Stimulated activated CD4-positive, alpha-beta T cell treated with anti-CD3 and anti-CD28 coated beads, TNF-alpha, amount 100 ng/mL, for 4 hours (primary cell): ENCODE data around the gene TMEM167A.
A peak's percentile ranks its signal among the peaks of the same experiment; 100 is the strongest.

ENCODE experiments used
- DNase-seq, 3 experiments: peaks; one replicate each; pipeline ENCODE4 v3.0.0-alpha.2; 2020; ENCODE audit warnings: low read depth in 3 of 3

The TMEM167A gene, protein sequence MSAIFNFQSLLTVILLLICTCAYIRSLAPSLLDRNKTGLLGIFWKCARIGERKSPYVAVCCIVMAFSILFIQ

DNA sequence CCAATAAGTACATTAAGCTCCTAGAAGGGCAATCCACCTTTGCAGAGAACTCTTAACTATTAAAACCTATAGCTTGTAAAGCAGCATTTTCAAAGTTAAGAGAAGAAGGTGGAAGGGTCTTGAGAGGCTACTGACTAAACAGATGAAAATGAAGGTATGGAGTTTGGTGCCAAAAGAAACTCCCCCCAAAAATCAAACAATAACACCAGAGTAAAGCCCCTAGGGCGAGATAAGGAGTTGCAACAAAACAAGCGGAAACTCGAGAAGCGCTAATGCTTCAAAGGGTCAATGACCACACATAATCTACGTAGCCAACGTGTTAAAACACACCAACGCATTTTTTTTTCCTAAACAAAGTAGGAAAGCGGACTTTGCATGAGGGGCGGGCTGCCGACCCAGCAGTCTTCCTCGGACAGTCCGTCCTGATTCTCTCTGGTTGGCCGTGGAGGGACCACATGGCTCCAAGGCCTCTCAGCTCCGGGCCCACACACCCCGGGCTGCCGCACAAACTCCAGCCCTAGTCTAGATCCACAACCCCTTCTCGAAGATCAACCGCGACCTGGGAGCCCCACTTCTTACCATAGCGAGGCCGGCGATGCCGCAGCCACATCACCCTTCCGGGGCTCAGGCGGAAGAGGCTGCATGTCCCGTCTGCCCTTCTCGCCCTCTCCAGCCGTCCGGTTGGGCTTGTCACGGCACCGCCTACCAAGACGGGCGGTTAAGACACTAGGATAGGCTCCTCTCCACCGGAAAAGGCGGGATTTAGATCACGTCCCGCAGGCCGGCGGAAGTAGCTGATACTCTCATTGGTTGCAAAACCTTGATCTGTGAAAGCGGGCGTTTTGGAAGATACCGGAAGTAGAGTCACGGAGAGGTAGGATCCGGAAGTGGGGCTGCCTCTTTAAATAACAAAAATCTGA is at the start of gene TMEM167A, which contains the start of gene XRCC4:
Gene TMEM167A, minus strand, starts transcription at position 653 of the 920 bp plus-strand sequence. Its CDS starts 71 bp downstream, at position 582.
Gene XRCC4, plus strand, starts transcription at position 806 of the 920 bp plus-strand sequence. CDS start 27,373 bp downstream, outside the sequence.
- peak; percentile 70 to 88 (median 82) for DNase-seq

DNA sequence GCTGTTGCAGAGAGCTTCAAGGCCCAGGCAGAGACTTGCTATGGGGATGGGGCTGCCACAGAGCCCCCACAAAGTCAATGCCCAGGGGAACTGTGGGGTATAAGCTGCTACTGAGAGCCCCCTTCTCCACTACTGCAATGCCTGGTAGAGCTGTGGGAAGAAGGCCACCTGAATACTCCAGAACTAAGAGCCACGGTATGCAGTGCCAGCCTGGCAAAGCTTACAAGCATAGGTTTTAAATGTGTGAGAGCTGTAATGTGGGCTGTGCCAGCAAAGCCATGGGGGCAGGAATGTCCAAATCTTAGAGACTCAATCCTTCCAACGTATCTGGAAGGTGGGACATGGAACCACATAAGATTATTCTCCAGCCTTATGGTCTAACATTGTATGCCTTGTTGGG is 49.3 kb upstream of the TMEM167A start:
- DNase-seq, result no peak

DNA sequence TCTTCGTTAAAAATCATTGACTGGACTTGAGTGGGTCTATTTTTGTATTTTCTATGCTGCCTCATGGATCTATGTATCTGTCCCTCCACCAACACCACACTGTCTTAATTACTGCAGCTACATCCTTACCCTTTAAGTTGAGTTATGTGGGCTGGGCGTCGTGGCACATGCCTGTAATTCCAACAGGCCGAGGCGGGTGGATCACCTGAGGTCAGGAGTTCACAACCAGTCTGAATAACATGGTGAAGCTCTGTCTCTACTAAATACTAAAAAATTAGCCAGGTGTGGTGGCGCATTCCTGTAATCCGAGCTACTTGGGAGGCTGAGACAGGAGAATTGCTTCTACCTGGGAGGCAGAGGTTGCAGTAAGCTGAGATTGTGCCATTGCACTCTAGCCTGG is 48.4 kb upstream of the TMEM167A start:
- no peak for DNase-seq

DNA sequence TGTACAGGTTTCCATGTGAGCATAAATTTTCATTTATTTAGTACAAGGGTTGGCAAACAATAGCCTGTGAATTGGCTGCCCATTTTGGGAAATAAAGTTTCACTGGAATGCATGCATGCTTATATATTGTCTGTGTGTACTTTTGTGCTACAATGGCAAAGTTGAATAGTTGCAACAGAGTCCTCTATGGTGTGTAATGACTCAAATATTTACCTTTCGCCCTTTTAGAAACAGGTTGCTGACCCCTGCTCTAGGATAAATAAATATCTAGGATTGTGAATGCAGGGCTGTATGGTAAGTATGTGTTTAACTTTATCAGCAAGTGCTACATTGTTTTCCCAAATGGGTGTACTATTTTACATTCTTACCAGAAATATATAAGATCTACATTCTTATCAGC is 47.4 kb upstream of the TMEM167A start:
- no peak for DNase-seq

DNA sequence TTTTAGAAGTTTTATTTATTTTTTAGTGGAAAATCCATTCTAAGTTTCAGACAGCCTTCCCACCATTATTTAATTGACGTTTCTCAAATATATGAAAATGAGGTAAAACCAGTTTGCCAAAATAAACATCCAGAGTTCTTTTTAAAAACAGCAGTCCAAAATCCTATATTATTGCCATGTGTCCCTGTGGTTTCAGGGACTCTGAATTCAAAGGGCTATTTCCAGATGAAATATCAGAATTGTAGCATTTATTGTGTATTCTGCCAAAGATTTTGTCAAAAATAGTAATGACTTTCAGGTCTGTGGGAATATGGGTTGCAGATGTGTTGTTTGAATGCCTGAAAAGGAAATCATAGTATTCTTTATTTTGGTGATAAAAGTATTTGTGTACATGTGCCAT is 41.8 kb upstream of the TMEM167A start:
- no peak for DNase-seq

DNA sequence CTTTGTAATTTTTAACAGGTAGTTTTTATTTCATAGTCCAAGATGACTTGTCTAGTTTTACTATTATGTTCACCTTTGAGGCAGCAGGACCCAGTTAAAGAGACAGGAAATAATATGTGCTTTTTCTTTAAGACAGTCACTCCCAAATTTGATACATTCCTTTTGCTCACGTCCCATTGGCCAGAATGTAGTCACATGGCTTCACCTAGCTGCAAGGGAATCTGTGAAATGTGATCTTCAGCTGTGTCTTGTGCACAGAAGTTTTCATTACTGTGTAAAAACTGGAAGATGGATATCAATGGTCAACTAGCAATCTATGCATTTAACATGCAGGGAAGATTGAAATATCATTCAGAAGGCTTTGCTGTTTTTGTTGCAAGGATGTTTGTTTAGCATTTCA is 41.3 kb upstream of the TMEM167A start:
- no peak for DNase-seq

DNA sequence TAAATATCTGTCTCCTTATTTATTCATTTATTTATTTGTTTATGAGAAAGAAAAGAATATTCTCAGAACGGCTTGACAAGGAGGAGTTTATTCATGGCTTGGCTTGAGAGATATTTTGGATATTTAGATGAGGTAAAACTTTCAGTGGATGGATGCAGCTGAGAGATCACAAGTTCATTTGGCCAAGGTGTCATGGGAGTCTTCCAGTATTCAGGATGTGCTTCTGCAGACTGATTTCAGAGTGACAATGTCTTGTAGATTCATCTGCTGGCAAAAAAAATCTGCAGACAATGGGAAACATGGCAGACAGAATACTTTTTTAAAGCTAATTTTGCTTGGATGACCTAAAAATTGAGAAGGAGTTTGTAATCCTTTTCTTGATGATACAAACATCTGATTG is 38.6 kb upstream of the TMEM167A start:
- DNase-seq, result no peak

DNA sequence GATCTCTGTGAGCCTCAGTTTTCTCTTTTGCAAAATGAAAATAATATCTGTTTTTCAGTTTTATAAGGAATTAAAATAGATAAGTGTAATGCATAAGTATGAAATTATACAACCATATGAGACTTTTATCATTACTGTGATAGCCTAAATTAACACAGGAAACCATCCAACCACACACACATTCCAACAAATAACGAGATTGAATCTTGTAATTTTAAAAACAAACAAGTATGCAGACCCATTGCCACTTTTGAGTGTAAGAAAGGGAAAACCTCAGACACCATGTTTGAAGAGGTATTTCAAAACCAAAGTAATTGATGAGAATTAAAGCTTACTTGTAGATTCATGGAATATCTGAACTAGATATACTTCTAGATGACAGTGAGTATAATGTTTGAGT is 32.2 kb upstream of the TMEM167A start:
- DNase-seq, result no peak

DNA sequence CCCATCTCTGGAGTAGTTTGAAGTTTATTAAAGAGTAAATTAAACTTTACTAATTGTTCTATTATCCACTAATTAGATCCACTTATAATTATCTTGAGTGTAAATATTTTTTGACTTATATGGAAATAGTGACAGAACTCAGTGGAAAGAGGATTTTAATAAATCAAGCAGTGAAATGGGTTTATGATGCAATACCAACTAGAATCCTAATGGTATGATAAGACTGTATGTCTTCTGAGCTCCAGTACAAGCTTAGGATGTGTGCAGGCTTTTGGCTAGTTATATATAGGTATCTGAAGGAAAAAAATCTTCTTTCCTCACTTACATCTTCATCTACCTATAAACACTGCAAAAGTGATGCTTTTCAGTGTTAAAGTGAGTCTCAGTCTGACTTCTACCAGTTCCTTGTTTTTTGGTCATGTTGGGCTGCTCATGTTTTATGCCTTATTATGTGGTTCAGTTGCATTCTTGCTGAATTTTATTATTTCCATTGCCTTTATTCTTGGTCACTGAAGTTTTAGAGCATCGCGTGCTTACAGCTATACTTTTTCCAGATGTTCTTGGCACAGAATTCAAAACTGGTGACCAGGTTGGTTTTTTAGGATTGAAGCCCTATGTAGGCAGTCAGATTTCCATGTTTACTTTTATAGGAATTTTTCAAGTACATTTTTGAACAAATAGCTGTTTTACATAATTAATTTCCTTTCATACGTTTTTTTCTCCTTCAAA is 30.7 kb upstream of the TMEM167A start:
- no peak for DNase-seq

DNA sequence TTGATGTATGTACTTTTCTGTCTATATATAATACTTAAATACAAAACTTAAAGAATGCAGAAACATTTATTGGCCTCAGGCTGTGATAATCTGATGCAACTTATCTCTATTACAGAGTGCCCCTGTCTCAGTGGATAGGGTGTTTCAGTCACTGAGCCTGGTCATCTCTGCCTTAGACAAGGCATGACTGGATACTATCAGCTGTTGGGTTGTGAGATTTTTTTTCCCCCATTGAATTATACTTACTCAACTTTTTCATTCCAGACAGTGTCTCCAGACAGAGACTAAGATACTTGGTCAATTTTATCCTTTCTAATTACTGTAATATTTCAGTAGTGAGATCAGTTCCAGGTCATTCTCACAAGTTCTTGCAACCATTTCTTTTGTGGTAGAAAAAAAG is 26.8 kb upstream of the TMEM167A start:
- no peak for DNase-seq

DNA sequence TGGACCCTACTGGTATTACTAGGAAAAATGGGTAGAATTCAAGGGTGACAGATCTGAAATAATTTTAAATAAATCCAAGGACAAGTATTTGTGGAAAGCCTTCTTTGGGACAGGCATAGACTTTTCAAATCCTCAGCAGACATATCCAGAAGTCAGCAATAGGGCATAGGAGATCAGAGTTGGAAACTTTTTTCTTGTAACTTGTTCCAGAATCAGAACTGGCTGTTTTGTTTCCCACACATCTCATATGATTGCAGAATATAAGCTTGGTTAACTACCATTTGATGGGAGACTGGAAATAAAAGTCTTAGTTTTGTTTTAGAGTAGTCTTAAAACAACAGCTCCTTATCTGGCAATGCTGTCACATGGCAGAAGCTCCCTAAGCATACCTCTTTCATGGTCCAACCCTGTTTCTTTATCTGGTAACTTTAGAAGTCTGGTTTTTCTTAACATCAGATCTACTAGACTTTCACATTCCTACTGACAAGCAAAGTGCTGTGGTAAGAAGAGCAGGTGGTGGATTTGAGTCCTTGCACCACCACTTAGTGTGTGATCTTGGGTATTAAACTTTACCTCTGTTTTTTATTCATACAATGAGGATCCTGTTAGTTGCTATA is 25.3 kb upstream of the TMEM167A start:
- DNase-seq, result no peak

DNA sequence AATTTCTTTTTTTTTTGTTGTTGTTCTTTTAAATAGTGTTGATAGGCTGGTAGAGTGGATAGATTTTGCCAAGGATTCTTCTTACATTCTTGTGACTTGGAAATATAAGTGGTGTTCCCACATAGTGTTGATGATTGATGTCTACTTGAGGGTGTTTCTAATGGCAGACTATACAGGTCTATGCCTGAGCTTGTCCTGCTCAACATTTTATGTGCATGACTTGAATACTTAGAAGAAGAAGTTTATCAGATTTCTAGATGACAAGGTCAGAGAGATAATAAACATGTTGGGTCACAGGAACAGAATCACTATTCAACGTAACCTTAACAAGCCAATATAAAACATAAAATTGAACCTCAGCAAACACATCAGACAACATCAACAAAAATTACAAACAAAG is 24.3 kb upstream of the TMEM167A start:
- DNase-seq, result no peak

DNA sequence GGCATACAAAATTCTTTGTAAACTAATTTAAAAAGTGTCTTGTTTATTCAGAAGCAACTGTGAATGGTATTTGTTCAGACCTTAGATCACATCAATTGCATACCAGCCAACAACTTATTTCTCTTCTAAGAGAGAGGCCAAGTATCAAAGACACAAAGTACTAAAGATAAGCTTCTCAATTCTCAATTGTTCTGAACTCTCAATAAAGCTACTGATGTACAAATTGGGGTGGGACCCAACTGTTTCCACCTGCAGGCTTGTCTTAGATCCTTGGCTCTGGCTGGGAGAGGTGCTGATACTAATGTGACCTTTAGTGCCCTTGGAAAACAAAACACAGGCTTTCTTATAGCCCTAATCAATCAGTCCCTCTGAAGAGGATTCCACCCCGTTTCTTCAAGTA is 22.3 kb upstream of the TMEM167A start:
- DNase-seq, result no peak

DNA sequence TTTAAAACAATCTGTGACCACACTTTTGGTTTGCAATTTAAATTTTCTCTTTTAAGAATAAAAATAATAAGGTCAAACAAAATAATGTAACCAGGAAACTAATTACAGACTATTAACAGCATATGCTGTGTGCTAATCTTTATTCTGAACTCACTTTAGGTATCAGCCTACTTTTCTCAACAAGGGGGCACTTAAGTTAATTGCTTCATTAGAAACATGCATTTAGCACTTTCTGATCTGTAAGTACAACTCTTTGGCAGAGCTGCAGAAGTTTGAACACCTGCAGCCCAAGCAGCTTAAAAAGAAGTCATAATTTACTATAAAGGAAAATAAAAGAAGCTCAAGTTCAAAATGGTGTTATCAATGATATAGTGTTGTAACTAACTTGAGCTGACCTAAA is 21.8 kb upstream of the TMEM167A start:
- no peak for DNase-seq

DNA sequence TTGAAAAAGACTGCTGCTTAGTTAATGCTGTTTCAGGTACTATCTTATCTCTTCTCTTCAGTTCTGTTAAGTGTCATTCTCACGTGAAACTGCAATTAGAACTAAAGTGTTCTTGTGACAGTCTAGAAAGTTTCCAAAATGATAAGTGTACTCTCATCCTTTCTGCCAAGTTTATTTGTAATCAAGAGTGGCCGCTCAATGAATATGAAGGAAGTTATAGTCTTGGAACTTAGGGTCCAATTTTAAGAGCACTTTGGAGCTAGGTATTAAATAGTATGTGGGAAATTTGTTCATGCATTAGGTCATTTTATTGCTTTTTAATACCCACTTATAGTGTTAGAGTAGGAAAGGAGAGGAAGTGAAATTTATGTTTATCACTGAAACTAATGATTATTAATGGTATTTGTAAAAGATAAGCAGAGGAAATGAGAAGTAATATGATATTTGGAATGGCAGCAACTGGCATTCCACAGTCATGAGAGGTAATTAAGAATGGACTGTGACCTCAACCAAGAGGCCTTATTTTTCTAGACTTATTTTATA is 20.6 kb upstream of the TMEM167A start:
- no peak for DNase-seq

DNA sequence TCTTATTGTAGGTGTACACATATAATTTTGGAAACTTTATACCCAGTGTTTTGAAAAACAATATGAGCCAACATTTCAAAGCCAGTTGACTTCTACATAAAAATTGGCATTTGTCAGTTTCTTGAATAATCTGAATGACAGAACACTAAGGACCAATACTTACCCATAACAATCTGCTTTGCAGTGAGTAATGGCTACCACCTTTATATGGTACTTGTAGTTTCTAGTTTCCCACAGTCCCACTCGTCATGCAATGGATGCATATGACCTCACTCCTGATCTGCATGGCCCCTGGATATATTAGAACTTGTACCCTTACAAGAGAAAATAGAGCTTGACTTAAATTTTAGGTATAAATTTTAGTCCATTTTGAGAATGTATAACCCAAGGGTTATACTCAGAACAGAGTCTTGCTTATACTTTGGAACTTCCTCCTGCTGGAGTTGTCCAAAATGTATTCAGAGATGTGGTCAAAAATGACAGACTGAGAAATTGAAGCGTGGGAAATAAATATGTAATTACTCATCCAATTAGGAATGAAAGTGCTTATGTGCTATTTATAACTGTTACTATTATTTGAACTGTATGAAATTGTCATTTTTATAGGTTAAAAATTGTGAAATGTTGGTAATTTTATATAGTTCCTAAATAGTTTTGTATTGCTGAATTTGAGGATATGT is 19.6 kb upstream of the TMEM167A start:
- no peak for DNase-seq

DNA sequence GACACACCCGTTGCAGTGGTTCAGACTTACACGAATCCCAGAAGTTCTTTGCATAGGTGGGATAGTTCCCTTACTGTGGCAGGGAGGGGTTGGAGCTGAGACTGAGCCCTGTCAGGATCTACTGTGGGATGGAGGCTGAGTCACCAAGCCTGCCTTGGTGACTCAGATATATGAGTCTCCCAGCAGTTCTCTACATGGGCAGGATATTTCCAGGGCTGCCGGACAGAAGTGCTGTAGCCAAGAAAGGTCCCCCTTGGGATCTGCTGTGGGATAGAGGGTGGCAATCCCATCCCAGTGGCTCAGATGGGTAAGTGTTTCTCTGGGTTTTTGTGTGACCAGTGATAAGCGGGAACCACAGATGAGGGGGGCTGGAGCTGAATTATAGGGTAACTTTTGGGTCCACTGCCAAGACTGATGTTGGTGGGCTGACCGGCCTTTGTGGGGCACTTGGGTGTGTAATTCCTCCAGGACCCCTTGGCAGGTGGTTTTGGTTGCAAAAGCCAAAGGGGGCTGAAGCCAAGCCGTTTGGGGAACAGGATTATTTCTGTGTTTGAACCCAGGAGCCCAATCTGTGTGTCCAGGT is 18.9 kb upstream of the TMEM167A start:
- no peak for DNase-seq

DNA sequence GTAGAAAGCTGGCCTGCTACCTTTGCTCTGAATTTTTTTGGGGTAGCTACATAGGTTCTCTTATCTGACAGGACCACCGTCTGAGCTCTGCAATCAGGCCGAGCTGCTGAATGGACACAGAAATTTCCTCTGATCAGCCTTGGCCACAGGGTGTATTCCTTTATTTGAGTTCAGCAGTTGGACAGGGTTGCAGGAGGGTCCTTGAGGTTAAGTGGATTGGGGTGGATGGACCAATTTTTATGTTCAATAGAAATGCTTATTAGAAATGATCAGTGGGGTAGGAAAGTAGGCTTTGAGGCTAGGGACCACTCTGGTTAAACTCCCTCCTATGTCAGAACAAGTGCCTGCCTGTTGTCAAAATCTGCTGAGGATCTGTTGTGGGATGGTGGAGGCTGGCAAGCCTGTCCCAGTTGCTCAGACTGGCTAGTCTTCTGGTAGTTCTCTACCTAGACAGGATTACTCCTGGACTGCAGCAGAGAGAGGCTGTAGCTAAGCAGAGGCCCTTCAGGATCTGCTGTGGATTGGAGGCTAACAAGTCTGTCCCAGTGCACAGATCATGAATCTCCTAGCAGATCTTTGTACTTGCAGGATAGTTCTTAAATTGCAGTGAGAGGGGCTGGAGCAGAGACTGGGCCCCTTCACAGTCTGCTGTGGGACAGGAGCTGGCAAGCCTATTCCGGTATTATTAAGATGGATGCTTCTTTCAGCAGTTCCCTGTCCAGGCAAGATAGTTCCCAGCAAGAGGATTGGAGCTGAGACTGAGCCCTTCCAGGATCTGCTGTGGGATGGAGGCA is 18.2 kb upstream of the TMEM167A start:
- DNase-seq, result no peak

DNA sequence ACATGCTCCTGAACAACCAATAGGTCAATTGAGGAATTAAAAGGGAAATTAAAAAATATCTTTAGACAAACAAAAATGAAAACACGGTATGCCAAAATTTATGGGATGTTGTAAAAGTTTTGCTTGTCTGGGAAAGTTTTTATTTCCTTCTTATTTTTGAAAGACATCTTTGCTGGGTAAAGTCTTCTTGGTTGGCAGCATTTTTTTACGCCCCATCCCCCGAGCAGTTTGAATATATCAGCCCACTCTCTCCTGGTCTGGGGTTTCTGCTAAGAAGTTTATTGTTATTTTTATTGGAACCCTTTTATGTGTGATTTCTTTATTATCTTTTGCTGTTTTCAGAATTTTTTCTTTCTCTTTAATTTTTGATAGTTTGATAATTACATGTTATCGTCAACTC is 16.5 kb upstream of the TMEM167A start:
- DNase-seq, result no peak

DNA sequence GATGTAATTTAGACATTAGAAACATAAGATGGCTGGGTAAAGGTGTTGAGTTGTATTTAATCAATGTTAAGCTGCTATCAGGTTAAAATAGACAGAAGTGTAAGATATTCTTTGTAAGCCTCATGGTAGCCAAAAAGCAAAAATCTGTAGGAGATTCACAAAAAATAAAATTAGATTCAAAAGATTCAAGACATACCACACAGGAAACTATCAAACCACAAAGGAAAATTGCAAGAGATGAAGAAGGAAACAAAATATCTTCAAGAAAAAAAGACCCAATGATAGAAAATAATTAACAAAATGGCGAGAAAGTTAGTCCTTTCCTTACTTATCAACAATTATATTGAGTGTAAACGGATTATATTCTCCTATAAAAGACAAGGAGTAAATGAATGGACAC is 15.4 kb upstream of the TMEM167A start:
- no peak for DNase-seq
